GM21576 (cell line): ENCODE data around the gene CACNA1E.

Source experiments
- ATAC-seq: cut with Tn5 transposase; IDR thresholded peaks from one replicate; pipeline ENCODE4 v1.9.1; 2021; ENCODE audit warnings: mild to moderate bottlenecking, moderate library complexity; ENCODE audit not compliant: unreplicated experiment

The CACNA1E gene

DNA sequence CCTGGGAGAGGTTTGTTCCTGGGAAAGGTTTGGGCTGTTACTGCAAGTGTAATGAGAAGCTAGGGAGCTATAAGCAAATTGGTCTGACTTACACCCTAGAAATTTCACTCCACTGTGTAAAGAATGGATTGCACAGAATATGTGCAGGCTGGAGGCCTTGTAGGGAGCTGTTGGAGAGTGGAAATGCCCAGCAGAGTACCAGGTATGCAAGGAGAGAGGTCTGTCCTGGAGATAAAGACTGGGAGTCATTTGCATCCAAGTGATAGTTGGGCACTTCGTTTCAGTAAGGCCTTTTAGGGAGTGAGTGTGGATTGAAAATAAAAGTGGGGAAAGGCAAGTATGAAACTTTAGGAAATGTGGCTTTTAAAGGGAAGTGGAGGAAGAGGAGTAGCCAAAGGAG lies 75.8 kb downstream of the CACNA1E start:
- no peak for ATAC-seq

GRCh38 chr1:181562395-181562794 lies 79.1 kb downstream of the CACNA1E start:
- ATAC-seq = no peak

- no peak for ATAC-seq
These were observed 85.4 kb downstream of the CACNA1E start for GRCh38 chr1:181568736-181569135.

GRCh38 chr1:181577475-181577874 lies 94.2 kb downstream of the CACNA1E start:
- no peak for ATAC-seq

DNA sequence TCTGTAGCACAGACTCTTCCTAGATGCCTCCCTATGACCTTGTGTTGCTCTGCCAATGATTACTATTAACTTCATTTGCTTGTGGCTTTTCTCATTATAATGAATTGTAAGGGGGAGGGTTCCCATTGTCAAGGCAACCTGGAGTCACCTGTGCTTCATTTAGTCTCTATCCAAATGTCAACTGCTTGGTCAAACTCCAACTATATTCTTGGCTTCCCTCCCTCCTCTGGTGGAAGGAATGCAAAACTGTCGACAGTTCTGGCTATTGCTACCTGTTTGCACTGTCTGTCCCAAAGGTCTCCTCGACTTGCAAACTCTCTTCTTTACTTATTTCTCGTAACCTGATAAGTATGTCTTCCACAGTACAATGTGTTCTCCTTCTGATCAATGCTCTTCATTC lies 100.3 kb downstream of the CACNA1E start:
- ATAC-seq = no peak

DNA sequence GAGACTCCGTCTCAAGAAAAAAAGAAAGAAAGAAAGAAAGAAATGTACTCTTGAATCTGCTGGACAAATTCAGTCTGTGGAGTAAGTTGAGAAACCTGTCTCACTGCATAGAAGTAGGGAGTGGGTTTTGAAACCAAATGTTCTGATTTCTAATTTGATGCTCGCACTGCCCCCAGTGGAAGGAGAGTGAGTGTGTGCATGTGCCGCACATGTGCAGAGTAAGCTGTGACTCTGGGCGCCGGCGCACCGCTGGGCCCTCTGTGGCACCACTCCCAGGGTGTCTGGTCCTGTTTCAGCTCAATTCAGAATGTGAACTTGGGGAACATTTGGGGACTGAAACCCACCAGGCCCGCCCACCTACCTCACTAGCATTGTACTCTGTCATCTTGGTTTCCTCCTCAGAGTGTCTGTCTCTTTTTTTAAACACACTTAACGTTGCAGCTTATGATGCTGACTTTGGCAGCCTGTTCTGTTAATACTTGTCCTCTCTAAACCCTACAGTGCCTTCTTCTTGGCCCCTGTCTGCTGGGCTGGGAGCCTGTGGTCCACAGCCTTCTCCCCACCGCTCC lies 104.6 kb downstream of the CACNA1E start:
- ATAC-seq = no peak

- ATAC-seq = no peak
These were observed 105.3 kb downstream of the CACNA1E start for GRCh38 chr1:181588631-181589030.

- ATAC-seq = no peak
These were observed 109.0 kb downstream of the CACNA1E start for GRCh38 chr1:181592255-181592859.

- ATAC-seq = no peak
These were observed 109.7 kb downstream of the CACNA1E start for GRCh38 chr1:181593042-181593441.

DNA sequence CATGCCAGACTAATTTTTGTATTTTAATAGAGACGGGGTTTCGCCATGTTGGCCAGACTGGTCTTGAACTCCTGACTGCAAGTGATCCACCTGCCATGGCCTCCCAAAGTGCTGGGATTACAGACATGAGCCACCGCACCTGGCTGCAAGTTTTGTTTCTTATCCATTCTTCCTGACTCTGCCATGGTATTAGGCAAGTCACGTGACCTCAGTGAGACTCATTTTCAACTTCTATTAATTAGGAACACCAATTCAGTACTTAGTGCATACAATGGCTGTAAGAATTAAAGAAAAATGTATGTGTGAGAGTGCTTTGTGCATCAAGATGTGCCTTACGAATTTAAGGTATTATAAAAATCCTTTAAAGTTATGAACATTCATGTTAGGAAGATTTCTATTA lies 111.2 kb downstream of the CACNA1E start:
- ATAC-seq = no peak

DNA sequence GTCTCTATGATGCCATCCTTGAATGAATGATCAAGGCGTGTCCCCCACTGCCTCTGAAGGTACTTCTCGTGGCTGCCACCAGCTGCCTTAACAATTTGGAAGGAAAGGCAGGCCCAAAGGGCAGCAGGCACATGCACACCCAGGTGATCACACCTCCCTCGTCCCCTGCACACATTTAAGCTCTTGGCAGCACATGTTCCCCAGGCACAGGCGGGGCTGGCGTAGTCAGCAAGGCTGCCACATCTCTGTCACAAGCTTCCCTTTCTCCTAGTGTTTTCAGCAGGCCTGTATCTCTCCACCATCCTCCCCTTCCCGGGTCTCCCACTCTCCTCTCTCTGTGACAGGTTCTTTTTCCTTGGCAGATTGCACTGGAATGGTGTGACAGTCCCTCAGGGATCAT lies 111.9 kb downstream of the CACNA1E start:
- ATAC-seq = no peak

DNA sequence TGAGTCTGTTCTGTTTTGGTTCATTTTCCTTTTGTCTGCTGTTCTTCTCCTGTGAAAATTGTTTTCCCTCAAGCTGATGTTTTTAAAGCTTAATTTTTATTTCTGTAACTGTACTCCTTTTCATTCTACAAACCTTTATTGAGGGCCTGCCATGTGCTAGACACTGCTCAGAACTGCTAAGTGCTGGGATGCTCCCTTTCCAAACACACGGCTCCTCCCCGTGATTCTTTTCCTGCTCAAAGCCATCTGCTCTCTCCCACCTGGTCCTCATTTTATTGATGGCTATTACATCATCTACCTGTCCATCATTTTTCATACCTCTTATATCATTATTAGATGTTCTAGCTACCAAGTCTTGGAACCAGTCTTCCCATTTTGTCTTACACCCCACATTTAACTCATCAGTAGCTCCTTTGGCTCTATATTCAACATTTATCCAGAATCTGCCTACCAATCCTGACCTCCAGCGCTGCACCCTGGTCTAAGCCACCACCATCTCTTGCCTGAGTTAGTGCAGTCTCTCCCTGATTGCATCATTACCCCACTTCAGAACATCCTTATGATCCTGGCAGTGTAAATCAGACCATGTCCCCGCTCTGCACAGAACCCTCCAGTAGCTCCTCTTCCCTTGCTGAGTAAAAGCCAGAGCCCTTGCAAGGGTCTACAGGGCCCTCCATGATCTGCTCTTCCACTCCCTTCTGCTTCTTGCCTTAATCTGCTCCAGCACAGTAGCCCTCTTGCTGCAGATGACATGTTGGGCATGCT lies 118.1 kb downstream of the CACNA1E start:
- ATAC-seq = no peak

DNA sequence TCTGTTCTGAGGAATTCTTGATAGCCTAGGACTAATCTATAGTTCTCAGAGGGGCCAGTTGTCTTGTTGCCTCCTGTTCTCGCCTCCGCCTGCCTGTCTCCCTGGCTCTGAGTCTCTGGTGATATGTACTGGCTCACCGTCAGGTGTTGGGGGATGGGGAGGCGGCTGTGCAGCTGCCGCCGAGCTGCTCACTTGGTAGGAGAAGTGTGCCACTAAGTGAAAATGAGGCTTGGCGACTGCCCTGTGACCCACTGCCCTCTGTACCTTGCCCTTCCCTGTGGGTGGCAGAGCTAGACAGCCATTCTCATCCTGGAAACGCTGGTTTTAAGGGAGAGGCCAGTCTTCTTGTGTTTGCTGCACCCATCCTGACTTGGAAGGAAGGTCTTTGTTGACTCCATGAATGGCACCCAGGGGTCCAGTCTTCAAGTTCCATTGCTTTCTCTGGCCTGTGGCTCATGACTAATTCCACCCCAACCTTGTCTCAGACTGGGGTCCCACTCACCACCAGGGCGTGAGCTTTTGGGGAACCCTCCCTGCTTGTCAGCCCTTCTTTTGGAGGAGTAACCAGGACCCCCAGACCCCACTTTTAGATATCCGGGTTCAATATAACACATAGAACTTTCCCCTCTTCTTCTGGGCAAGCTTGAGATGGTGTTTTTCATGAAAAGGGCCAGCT lies 120.6 kb downstream of the CACNA1E start:
- no peak for ATAC-seq

DNA sequence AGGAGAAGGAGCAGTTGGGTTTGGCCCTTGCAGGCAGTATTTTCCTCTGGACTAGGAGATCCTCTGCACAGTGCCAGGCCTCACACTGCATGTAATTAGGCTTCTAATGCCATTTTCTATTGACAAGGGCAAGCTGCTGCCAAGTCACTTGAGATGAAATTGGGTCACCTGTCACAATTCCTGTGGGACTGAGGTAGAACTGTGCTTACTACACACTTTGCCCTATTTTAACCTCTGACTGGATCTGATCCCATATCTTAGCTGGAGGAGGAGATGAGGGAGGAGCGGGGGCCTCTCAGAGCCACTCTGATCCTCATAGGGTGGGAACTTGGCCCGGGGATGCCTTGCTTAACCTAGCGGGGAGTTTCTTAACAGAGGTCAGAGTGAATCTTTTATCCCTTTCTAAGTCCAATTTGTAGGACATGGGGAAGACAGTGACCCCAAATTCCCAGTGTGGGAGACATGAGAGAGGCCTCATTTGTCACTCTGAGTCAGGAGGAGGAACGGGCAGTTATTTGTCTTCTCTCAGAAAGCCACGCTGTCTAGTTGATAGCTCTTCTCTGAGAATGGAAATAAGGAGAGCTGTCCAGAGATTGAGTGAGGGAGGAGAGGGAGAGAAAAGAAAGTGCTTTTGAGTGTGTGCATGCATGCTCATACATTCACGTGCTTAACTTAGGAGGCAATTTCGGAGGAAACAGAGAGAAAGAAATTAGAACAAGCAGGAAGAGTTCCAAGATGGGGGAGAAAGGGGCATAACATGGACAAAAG lies 121.3 kb downstream of the CACNA1E start:
- no peak for ATAC-seq

- ATAC-seq = no peak
These were observed 124.2 kb downstream of the CACNA1E start for GRCh38 chr1:181607524-181607923.

DNA sequence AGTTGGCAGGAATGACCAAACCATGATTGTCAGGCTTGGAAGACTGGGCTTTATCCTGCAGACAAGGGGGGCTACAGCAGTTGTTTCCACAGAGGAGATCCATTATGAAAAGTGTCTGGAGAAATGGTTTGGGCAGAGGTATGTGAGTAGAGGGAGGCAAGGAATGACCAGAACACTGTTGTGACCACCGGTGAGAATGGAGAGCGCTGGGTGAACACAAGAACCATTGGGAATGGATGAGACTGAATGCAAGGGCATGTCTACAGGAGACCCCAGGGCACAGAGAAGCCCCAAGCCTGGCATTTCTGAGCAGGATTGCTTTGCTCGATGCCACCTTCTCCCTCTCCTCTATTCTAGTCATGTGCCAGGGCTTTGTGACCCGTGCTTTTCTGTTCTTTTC lies 125.1 kb downstream of the CACNA1E start:
- no peak for ATAC-seq

DNA sequence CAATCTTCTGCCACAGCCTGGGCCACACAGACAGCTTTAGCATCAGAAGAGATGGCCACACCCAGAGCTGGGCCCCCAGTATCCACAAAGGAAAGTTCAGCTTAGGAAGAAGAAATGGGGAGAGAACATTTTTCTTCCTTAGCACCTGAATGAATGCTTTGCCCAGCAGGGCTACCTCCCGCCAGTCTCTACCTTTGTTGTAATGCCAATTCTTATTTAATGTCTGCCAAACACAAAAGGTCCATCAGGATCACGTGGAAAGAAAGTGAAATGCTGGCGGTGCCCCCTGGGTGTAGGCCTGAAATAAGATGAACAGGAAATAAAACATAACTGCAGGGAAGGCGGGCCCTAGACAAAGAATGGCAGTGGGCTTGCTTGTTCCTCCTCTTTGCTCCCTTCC lies 125.6 kb downstream of the CACNA1E start:
- no peak for ATAC-seq

- no peak for ATAC-seq
These were observed 128.8 kb downstream of the CACNA1E start for GRCh38 chr1:181612100-181612499.

GRCh38 chr1:181618559-181618958 lies 135.2 kb downstream of the CACNA1E start:
- ATAC-seq = no peak

DNA sequence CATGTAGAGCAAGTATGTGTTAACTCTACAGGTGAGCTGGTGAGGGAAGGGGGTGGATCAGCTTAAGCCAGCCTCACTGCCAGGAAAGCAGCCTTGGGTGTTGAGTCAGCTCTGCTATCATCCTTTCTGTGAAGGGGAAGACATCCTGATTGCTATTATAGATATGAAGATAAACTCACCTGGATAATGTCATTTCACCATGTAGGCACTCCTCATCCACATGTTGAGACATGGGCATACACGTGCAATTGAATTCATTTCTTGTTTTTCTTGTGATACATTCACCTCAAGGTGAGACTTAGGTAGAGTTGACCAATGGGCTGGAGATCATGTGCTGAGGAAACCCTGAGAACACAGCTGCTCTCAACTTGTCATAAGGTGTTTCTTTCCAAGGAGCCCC lies 136.9 kb downstream of the CACNA1E start:
- ATAC-seq = no peak

DNA sequence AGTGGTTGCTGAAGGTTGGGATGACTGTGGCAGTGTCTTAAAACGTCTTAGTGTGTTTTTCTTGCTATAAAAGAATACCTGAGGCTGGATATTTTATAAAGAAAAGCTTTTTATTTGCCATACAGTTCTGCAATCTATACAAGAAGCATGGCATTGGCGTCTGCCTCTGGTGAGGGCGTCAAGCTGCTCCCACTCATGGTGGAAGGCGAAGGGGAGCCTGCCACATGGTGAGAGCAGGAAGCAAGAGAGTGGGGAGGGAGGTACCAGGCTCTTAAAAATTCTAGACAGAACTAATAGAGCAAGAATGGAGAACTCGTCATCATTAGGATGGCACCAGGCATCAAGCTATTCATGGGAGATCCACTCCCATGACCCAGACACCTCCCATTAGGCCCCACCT lies 140.5 kb downstream of the CACNA1E start:
- ATAC-seq = no peak
